Kidney epithelial cell (primary cell): ENCODE measurements around the gene ASIC2. TPM values are rescaled to one million over a fixed set of nuclear protein-coding genes. Genes with fewer than 3 reads are reported as not detected.
"Not testable (repeated sequence)": the region's sequence is repeated elsewhere in the genome, so short reads cannot be mapped to it uniquely, and the experiment has no call there.

Source experiments
- DNase-seq: peaks from one replicate; pipeline ENCODE4 v3.0.0-alpha.2; 2010; ENCODE audit warnings: low read depth
- H3K27me3 ChIP-seq: 2 replicates; pipeline ENCODE4 v1.6.0; 2011; ENCODE audit warnings: low read length; ENCODE audit not compliant: control insufficient read depth, insufficient read depth
- H3K36me3 ChIP-seq: 2 replicates; pipeline ENCODE4 v1.5.1; 2011; ENCODE audit warnings: low read length; ENCODE audit not compliant: control insufficient read depth, insufficient read depth
- H3K4me3 ChIP-seq: 2 replicates; pipeline ENCODE4 v1.5.1; 2011; ENCODE audit warnings: low read depth, mild to moderate bottlenecking, control low read depth, low read length
- CTCF ChIP-seq: IDR thresholded peaks from 2 replicates; pipeline ENCODE4 v1.5.1; 2011; ENCODE audit warnings: mild to moderate bottlenecking, moderate library complexity, low read length, control low read depth, inconsistent platforms; ENCODE audit not compliant: insufficient read depth, poor library complexity, severe bottlenecking
- total RNA-seq: library from RNA; depleted of rRNA; stranded (reverse); fragments of >200 nt; gene quantifications from 2 replicates; pipeline ENCODE4 v1.2.3, GENCODE V29; 2015

ASIC2 gene
- total RNA-seq, 1 donor from 2014 or later, result 0.25 TPM

DNA sequence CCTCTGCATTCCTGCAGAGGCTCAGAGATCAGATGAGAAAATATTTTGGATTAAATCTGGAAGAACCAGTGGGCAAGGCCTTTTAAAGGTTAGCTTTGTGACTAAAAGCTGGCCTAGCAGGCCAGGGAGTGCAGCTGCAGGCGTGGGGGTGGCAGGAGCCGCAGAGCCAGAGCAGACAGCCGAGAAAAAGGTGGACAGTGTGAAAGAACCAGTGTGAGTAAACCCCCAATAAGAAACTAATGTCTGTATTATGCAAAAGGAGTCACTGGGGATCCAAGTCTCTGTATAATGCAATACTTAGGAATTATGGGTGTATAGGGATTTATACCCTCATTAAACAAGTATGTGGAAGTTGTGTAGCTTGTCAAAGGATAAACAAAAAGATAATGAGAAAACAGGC lies 322.8 kb downstream of the ASIC2 start:
- no peak for TF ChIP-seq CTCF
- no peak for DNase-seq
- no peak overlapping the region for H3K4me3 ChIP-seq
- no peaks in the 10 kb centered on the region for H3K27me3 ChIP-seq
- no peaks in the 10 kb centered on the region for H3K36me3 ChIP-seq

DNA sequence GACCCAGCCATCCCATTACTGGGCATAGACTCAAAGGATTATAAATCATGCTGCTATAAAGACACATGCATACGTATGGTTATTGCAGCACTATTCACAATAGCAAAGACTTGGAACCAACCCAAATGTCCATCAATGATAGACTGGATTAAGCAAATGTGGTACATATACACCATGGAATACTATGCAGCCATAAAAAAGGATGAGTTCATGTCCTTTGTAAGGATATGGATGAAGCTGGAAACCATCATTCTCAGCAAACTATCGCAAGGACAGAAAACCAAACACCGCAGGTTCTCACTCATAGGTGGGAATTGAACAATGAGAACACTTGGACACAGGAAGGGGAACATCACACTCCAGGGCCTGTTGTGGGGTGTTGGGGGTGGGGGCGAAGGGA lies 323.9 kb downstream of the ASIC2 start:
- not testable (repeated sequence) for H3K36me3 ChIP-seq, H3K4me3 ChIP-seq, H3K27me3 ChIP-seq, DNase-seq

DNA sequence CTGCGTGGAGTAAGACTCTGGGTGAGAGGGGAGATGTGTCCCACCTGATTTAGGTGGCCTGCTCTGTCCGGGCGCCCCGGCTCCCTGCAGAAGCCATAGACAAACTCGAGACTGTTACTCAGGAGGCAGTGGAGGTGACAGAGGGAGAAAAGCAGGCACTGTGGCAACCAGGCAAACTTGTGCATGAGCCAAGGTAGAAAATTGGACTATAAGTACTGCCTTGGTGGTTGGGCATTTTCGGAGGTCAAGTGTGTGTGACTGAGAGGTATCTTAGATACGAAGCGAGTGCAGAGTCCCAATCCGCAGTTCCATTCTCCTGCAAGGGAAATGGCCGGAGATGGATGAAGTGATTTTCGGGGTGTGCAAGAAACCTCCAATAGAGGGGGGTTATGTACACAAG lies 328.6 kb downstream of the ASIC2 start:
- Histone ChIP-seq H3K4me3 (no peak overlapping the region), H3K27me3 (no peaks in the 10 kb centered on the region), H3K36me3 (no peaks in the 10 kb centered on the region)
- DNase-seq, result no peak
- TF ChIP-seq CTCF, result no peak
